H9 (cell line): Measurements from ENCODE around the gene CNIH1. TPM values are rescaled to one million over a fixed set of nuclear protein-coding genes. Genes with fewer than 3 reads are reported as not detected.

ENCODE experiments used
- DNase-seq: peaks from one replicate; pipeline ENCODE4 v3.0.0-alpha.2; 2017
- H2AFZ ChIP-seq: one replicate; pipeline ENCODE4 v1.6.1; 2013; ENCODE audit warnings: mild to moderate bottlenecking, low read length, control low read depth, moderate library complexity
- H2AK5ac ChIP-seq: 2 replicates; pipeline ENCODE4 v1.6.1; 2013; ENCODE audit warnings: low read length, control low read depth, mixed read lengths; ENCODE audit not compliant: insufficient read length
- H2BK120ac ChIP-seq: one replicate; pipeline ENCODE4 v1.6.1; 2013; ENCODE audit warnings: low read depth, mild to moderate bottlenecking, low read length, control low read depth, inconsistent platforms; ENCODE audit not compliant: poor library complexity, severe bottlenecking
- H2BK12ac ChIP-seq: 2 replicates; pipeline ENCODE4 v1.6.1; 2013; ENCODE audit warnings: low read length, control low read depth, mixed read lengths, low read depth; ENCODE audit not compliant: insufficient read length
- H2BK15ac ChIP-seq: 2 replicates; pipeline ENCODE4 v1.6.1; 2013; ENCODE audit warnings: low read depth, low read length, control low read depth
- H2BK20ac ChIP-seq: one replicate; pipeline ENCODE4 v1.6.1; 2013; ENCODE audit warnings: low read depth, mild to moderate bottlenecking, low read length, control low read depth, inconsistent platforms; ENCODE audit not compliant: poor library complexity, severe bottlenecking
- H2BK5ac ChIP-seq: 2 replicates; pipeline ENCODE4 v1.6.1; 2013; ENCODE audit warnings: low read length, control low read depth, mixed read lengths; ENCODE audit not compliant: insufficient read length
- H3K14ac ChIP-seq: 2 replicates; pipeline ENCODE4 v1.6.1; 2013; ENCODE audit warnings: low read length, control low read depth; ENCODE audit not compliant: insufficient read depth
- H3K18ac ChIP-seq: 2 replicates; pipeline ENCODE4 v1.6.1; 2013; ENCODE audit warnings: low read depth, mild to moderate bottlenecking, mixed read lengths, low read length, control low read depth; ENCODE audit not compliant: insufficient read length
- H3K23ac ChIP-seq: 2 replicates; pipeline ENCODE4 v1.6.1; 2013; ENCODE audit warnings: low read length, control low read depth, mixed read lengths, low read depth; ENCODE audit not compliant: insufficient read length
- H3K23me2 ChIP-seq: 2 replicates; pipeline ENCODE4 v1.6.1; 2013; ENCODE audit warnings: low read depth, mild to moderate bottlenecking, mixed read lengths, low read length, control low read depth; ENCODE audit not compliant: insufficient read length, poor library complexity, severe bottlenecking
- H3K27ac ChIP-seq: 2 replicates; pipeline ENCODE4 v1.5.1; 2013; ENCODE audit warnings: low read length, control low read depth, mixed read lengths, low read depth; ENCODE audit not compliant: insufficient read length
- H3K27me3 ChIP-seq: 2 replicates; pipeline ENCODE4 v1.6.1; 2013; ENCODE audit warnings: low read length, control low read depth, inconsistent platforms; ENCODE audit not compliant: insufficient read depth
- H3K4ac ChIP-seq: 2 replicates; pipeline ENCODE4 v1.6.1; 2013; ENCODE audit warnings: low read depth, mild to moderate bottlenecking, control low read depth, inconsistent platforms, low read length, moderate library complexity
- H3K4me1 ChIP-seq: 2 replicates; pipeline ENCODE4 v1.6.1; 2013; ENCODE audit warnings: low read length, control low read depth, inconsistent platforms; ENCODE audit not compliant: insufficient read depth
- H3K4me2 ChIP-seq: 2 replicates; pipeline ENCODE4 v1.6.1; 2013; ENCODE audit warnings: low read length, control low read depth, mixed read lengths; ENCODE audit not compliant: insufficient read length, insufficient read depth
- H3K56ac ChIP-seq: 2 replicates; pipeline ENCODE4 v1.6.1; 2013; ENCODE audit warnings: low read depth, mild to moderate bottlenecking, mixed read lengths, low read length, control low read depth; ENCODE audit not compliant: insufficient read length
- H3K79me1 ChIP-seq: 2 replicates; pipeline ENCODE4 v1.6.1; 2013; ENCODE audit warnings: low read depth, mild to moderate bottlenecking, moderate library complexity, low read length, control low read depth, inconsistent platforms; ENCODE audit not compliant: insufficient read depth, poor library complexity, severe bottlenecking
- H3K79me2 ChIP-seq: 2 replicates; pipeline ENCODE4 v1.6.1; 2013; ENCODE audit warnings: low read length, control low read depth, inconsistent platforms; ENCODE audit not compliant: insufficient read depth
- H3K9ac ChIP-seq: 2 replicates; pipeline ENCODE4 v1.6.1; 2013; ENCODE audit warnings: low read length, control low read depth, mixed read lengths; ENCODE audit not compliant: insufficient read length; ENCODE audit errors: extremely low read depth
- H3K9me3 ChIP-seq: one replicate; pipeline ENCODE4 v1.6.1; 2013; ENCODE audit warnings: low read depth, low read length, inconsistent platforms; ENCODE audit not compliant: control insufficient read depth
- H3T11ph ChIP-seq: one replicate; pipeline ENCODE4 v1.6.1; 2013; ENCODE audit warnings: mild to moderate bottlenecking, low read length, control low read depth, inconsistent platforms
- H4K20me1 ChIP-seq: one replicate; pipeline ENCODE4 v1.6.1; 2013; ENCODE audit not compliant: control insufficient read depth, insufficient read length, insufficient read depth
- H4K5ac ChIP-seq: 2 replicates; pipeline ENCODE4 v1.6.1; 2013; ENCODE audit warnings: low read depth, mild to moderate bottlenecking, mixed read lengths, low read length, control low read depth; ENCODE audit not compliant: insufficient read length
- H4K8ac ChIP-seq: replicated peaks from 2 replicates; pipeline ENCODE4 v1.6.1; 2013; ENCODE audit warnings: low read length, control low read depth, mixed read lengths, low read depth; ENCODE audit not compliant: insufficient read length
- H4K91ac ChIP-seq: 2 replicates; pipeline ENCODE4 v1.6.1; 2013; ENCODE audit warnings: low read depth, mild to moderate bottlenecking, moderate library complexity, mixed read lengths, low read length, control low read depth; ENCODE audit not compliant: insufficient read length
- H3K27ac Mint-ChIP-seq, 3 experiments: 2 replicates in 2 of 3; 3 replicates in 1 of 3; pipeline ENCODE4 v1.8.0; 2020 to 2021; ENCODE audit warnings: mixed read lengths in 3 of 3, mild to moderate bottlenecking in 1 of 3, moderate library complexity in 1 of 3
- H3K27me3 Mint-ChIP-seq: 2 replicates; pipeline ENCODE4 v1.8.0; 2021; ENCODE audit warnings: low read depth, mild to moderate bottlenecking, moderate library complexity, mixed read lengths
- H3K36me3 Mint-ChIP-seq, 3 experiments: 2 replicates in 2 of 3; 3 replicates in 1 of 3; pipeline ENCODE4 v1.8.0; 2020 to 2021; ENCODE audit warnings: low read depth in 3 of 3, mixed read lengths in 3 of 3; ENCODE audit not compliant: insufficient read depth in 1 of 3
- H3K4me1 Mint-ChIP-seq, 2 experiments: 2 replicates each; pipeline ENCODE4 v1.8.0; 2020; ENCODE audit warnings: mixed read lengths in 2 of 2
- H3K4me3 Mint-ChIP-seq, 2 experiments: 2 replicates in 1 of 2; 3 replicates in 1 of 2; pipeline ENCODE4 v1.8.0; 2020 to 2021; ENCODE audit warnings: mild to moderate bottlenecking in 2 of 2, mixed read lengths in 2 of 2, moderate library complexity in 1 of 2
- H3K9me3 Mint-ChIP-seq, 2 experiments: 2 replicates in 1 of 2; 3 replicates in 1 of 2; pipeline ENCODE4 v1.8.0; 2020; ENCODE audit warnings: mild to moderate bottlenecking in 2 of 2, mixed read lengths in 2 of 2, moderate library complexity in 1 of 2
- WGBS: extraction: QIAGEN DNeasy Blood & Tissue Kit; methylation state at CpG from one replicate; pipeline ENCODE4 v1.1.7; 2013; ENCODE audit warnings: missing lambda C conversion rate, low lambda C conversion rate, mixed read lengths; ENCODE audit not compliant: insufficient read length; ENCODE audit errors: extremely low coverage; 5-methylcytosine and 5-hydroxymethylcytosine counted together
- total RNA-seq: library from RNA; stranded (reverse); gene quantifications from 2 replicates; pipeline ENCODE4 v1.2.1, GENCODE V29; 2021
- TF ChIP-seq, protein P1 (sequence below): fragments of 200-600 bp; sonication (generic); conservative IDR thresholded peaks from 3 replicates; pipeline ENCODE4 v1.8.0; 2021; ENCODE audit warnings: antibody characterized with exemption, mild to moderate bottlenecking

The CNIH1 gene
- total RNA-seq, 1 experiment from 2014 or later = 99.3 TPM

GRCh38 chr14:54480830-54481562, 39.8 kb upstream of the CNIH1 start:
- Histone ChIP-seq H2AFZ (no peak overlapping the region), H3K56ac (no peak overlapping the region), H2BK5ac (no peak overlapping the region), H3K79me2 (peaks cover 11% of the 10 kb centered on the region), H2BK120ac (no peak overlapping the region), H3K23ac (no peak overlapping the region), H3T11ph (no peak overlapping the region), H2BK20ac (no peak overlapping the region), H4K20me1 (no peaks in the 10 kb centered on the region), H3K4me1 (no peaks in the 10 kb centered on the region), H3K14ac (no peak overlapping the region), H3K27me3 (no peaks in the 10 kb centered on the region), H4K8ac (no peak overlapping the region), H3K27ac (no peak overlapping the region), H3K23me2 (no peaks in the 10 kb centered on the region), H4K91ac (no peak overlapping the region), H2BK15ac (no peak overlapping the region), H3K9me3 (no peaks in the 10 kb centered on the region), H2AK5ac (no peak overlapping the region), H3K4me2 (no peak overlapping the region), H3K79me1 (peaks cover 3% of the 10 kb centered on the region), H3K18ac (no peak overlapping the region), H3K4ac (no peak overlapping the region), H3K9ac (no peak overlapping the region), H4K5ac (no peak overlapping the region), H2BK12ac (no peak overlapping the region)
- peaks cover 7 to 10% of the 10 kb centered on the region in 2 experiments for H3K4me1 Mint-ChIP-seq
- no peak overlapping the region for H3K4me3 Mint-ChIP-seq
- H3K36me3 Mint-ChIP-seq = peaks cover 9 to 45% (median 34%) of the 10 kb centered on the region in 3 experiments; a peak in 6 of 7 replicates
- WGBS = no CpG with 5 or more reads among the region's 4 CpGs
- H3K27ac Mint-ChIP-seq = no peak overlapping the region
- TF ChIP-seq, protein P1, sequence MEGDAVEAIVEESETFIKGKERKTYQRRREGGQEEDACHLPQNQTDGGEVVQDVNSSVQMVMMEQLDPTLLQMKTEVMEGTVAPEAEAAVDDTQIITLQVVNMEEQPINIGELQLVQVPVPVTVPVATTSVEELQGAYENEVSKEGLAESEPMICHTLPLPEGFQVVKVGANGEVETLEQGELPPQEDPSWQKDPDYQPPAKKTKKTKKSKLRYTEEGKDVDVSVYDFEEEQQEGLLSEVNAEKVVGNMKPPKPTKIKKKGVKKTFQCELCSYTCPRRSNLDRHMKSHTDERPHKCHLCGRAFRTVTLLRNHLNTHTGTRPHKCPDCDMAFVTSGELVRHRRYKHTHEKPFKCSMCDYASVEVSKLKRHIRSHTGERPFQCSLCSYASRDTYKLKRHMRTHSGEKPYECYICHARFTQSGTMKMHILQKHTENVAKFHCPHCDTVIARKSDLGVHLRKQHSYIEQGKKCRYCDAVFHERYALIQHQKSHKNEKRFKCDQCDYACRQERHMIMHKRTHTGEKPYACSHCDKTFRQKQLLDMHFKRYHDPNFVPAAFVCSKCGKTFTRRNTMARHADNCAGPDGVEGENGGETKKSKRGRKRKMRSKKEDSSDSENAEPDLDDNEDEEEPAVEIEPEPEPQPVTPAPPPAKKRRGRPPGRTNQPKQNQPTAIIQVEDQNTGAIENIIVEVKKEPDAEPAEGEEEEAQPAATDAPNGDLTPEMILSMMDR = no peak
- DNase-seq = no peak
- H3K9me3 Mint-ChIP-seq = no peaks in the 10 kb centered on the region
- H3K27me3 Mint-ChIP-seq = no peaks in the 10 kb centered on the region
